WTC11 (cell line): ENCODE results near the gene SLC22A15.

Experiments
- ATF6 ChIP-seq: sonication (generic); formaldehyde crosslinking; IDR thresholded peaks from 2 replicates; pipeline ENCODE4 v1.8.1; 2023; ENCODE audit warnings: mild to moderate bottlenecking, missing genetic modification reagents
- CREB1 ChIP-seq: sonication (generic); formaldehyde crosslinking; IDR thresholded peaks from 2 replicates; pipeline ENCODE4 v1.8.0; 2023; ENCODE audit warnings: mild to moderate bottlenecking, missing genetic modification reagents
- ETV6 ChIP-seq: sonication (generic); formaldehyde crosslinking; IDR thresholded peaks from 2 replicates; pipeline ENCODE4 v1.8.1; 2022; ENCODE audit warnings: mild to moderate bottlenecking, missing genetic modification reagents
- FOXK1 ChIP-seq: sonication (generic); formaldehyde crosslinking; IDR thresholded peaks from 2 replicates; pipeline ENCODE4 v1.8.0; 2022; ENCODE audit warnings: mild to moderate bottlenecking, moderate library complexity, missing genetic modification reagents
- GABPB1 ChIP-seq: sonication (generic); formaldehyde crosslinking; IDR thresholded peaks from 2 replicates; pipeline ENCODE4 v1.8.1; 2023; ENCODE audit warnings: mild to moderate bottlenecking, missing genetic modification reagents
- JUN ChIP-seq: sonication (generic); formaldehyde crosslinking; IDR thresholded peaks from 2 replicates; pipeline ENCODE4 v1.8.0; 2023; ENCODE audit warnings: mild to moderate bottlenecking, missing genetic modification reagents
- MAX ChIP-seq: sonication (generic); formaldehyde crosslinking; IDR thresholded peaks from 2 replicates; pipeline ENCODE4 v1.8.0; 2022; ENCODE audit warnings: mild to moderate bottlenecking, missing genetic modification reagents
- NFE2L1 ChIP-seq: sonication (generic); formaldehyde crosslinking; IDR thresholded peaks from 2 replicates; pipeline ENCODE4 v1.8.1; 2023; ENCODE audit warnings: missing genetic modification reagents
- NR1H2 ChIP-seq: sonication (generic); formaldehyde crosslinking; IDR thresholded peaks from 2 replicates; pipeline ENCODE4 v1.9.0; 2021; ENCODE audit warnings: mild to moderate bottlenecking, moderate library complexity, missing genetic modification reagents
- USF2 ChIP-seq: sonication (generic); formaldehyde crosslinking; IDR thresholded peaks from 2 replicates; pipeline ENCODE4 v1.8.1; 2023; ENCODE audit warnings: mild to moderate bottlenecking, missing genetic modification reagents, moderate library complexity
- TF ChIP-seq, protein P1 (sequence below): fragments of 200-600 bp; IDR thresholded peaks from 2 replicates; pipeline ENCODE4 v1.8.0; 2022; ENCODE audit warnings: antibody characterized with exemption
- TF ChIP-seq, protein P2 (sequence below): sonication (generic); formaldehyde crosslinking; conservative IDR thresholded peaks from 2 replicates; pipeline ENCODE4 v1.8.1; 2023; ENCODE audit warnings: mild to moderate bottlenecking, low read depth, missing genetic modification reagents, moderate library complexity
- TF ChIP-seq, protein P3 (sequence below): sonication (generic); formaldehyde crosslinking; IDR thresholded peaks from 2 replicates; pipeline ENCODE4 v1.8.1; 2022; ENCODE audit warnings: low read depth, missing genetic modification reagents, borderline replicate concordance

GRCh38 chr1:115955228-115955627 lies 21.1 kb upstream of the SLC22A15 start:
- TF ChIP-seq CREB1 (CRISPR knock-in tag) = no peak
- TF ChIP-seq, protein P1, sequence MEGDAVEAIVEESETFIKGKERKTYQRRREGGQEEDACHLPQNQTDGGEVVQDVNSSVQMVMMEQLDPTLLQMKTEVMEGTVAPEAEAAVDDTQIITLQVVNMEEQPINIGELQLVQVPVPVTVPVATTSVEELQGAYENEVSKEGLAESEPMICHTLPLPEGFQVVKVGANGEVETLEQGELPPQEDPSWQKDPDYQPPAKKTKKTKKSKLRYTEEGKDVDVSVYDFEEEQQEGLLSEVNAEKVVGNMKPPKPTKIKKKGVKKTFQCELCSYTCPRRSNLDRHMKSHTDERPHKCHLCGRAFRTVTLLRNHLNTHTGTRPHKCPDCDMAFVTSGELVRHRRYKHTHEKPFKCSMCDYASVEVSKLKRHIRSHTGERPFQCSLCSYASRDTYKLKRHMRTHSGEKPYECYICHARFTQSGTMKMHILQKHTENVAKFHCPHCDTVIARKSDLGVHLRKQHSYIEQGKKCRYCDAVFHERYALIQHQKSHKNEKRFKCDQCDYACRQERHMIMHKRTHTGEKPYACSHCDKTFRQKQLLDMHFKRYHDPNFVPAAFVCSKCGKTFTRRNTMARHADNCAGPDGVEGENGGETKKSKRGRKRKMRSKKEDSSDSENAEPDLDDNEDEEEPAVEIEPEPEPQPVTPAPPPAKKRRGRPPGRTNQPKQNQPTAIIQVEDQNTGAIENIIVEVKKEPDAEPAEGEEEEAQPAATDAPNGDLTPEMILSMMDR = no peak
- no peak for TF ChIP-seq GABPB1 (CRISPR knock-in tag)
- no peak for TF ChIP-seq JUN (CRISPR knock-in tag)
- TF ChIP-seq, protein P2, sequence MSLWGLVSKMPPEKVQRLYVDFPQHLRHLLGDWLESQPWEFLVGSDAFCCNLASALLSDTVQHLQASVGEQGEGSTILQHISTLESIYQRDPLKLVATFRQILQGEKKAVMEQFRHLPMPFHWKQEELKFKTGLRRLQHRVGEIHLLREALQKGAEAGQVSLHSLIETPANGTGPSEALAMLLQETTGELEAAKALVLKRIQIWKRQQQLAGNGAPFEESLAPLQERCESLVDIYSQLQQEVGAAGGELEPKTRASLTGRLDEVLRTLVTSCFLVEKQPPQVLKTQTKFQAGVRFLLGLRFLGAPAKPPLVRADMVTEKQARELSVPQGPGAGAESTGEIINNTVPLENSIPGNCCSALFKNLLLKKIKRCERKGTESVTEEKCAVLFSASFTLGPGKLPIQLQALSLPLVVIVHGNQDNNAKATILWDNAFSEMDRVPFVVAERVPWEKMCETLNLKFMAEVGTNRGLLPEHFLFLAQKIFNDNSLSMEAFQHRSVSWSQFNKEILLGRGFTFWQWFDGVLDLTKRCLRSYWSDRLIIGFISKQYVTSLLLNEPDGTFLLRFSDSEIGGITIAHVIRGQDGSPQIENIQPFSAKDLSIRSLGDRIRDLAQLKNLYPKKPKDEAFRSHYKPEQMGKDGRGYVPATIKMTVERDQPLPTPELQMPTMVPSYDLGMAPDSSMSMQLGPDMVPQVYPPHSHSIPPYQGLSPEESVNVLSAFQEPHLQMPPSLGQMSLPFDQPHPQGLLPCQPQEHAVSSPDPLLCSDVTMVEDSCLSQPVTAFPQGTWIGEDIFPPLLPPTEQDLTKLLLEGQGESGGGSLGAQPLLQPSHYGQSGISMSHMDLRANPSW = no peak
- TF ChIP-seq ATF6 (CRISPR knock-in tag) = no peak
- TF ChIP-seq MAX (CRISPR knock-in tag) = no peak
- TF ChIP-seq NR1H2 (CRISPR knock-in tag) = no peak
- no peak for TF ChIP-seq USF2 (CRISPR knock-in tag)
- TF ChIP-seq FOXK1 (CRISPR knock-in tag) = no peak
- no peak for TF ChIP-seq ETV6 (CRISPR knock-in tag)
- TF ChIP-seq, protein P3, sequence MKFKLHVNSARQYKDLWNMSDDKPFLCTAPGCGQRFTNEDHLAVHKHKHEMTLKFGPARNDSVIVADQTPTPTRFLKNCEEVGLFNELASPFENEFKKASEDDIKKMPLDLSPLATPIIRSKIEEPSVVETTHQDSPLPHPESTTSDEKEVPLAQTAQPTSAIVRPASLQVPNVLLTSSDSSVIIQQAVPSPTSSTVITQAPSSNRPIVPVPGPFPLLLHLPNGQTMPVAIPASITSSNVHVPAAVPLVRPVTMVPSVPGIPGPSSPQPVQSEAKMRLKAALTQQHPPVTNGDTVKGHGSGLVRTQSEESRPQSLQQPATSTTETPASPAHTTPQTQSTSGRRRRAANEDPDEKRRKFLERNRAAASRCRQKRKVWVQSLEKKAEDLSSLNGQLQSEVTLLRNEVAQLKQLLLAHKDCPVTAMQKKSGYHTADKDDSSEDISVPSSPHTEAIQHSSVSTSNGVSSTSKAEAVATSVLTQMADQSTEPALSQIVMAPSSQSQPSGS (CRISPR knock-in tag) = no peak
- TF ChIP-seq NFE2L1 (CRISPR knock-in tag) = no peak
